ENCODE measurements around the gene DYNLRB1. TPM values are rescaled to one million over a fixed set of nuclear protein-coding genes. Genes with fewer than 3 reads are reported as not detected.
"Not testable (repeated sequence)": the region's sequence is repeated elsewhere in the genome, so short reads cannot be mapped to it uniquely, and the experiment has no call there.

DYNLRB1 gene
- total and polyA plus RNA-seq, 2 donors (not counting 3 experiments of a cell fraction or from before 2014, with no cell fraction given): 142 to 245 TPM

DNA sequence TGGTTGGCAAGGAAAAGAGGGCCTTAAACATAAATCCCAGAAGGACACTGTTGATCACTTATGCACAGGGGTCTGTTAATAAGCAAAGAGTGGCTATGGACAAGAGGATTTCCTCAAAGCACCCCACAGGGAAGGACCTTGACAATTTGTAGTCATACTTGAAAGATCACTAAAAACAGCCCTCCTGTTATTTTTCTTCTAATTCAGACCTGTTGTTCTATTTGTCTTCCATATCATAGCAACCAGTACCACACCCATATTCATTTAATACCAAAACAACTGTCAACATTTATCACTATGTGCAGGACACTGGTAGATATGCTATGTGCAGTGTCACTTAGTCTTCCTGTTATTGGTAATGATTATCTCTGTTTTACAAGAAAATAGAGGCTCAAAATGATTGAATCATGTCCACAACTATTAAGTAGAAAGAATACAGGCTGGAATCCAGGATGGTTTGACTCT lies 3.2 kb upstream of the DYNLRB1 start:
- Histone ChIP-seq H3K79me2 (ENCODE audit: control insufficient read depth, insufficient read depth, low read length) (peaks cover 15% of the 10 kb centered on the region), H3K4me3 (replicated peaks in 1 of 3; ENCODE audit: insufficient read depth in 1 of 3, low read depth in 1 of 3, low read length in 3 of 3) (no peak overlapping the region), H3K4me2 (ENCODE audit: insufficient read depth, low read length) (no peak overlapping the region), H3K27ac (ENCODE audit: insufficient read depth, low read depth, low read length) (no peak overlapping the region), H3K9me1 (replicated peaks; ENCODE audit: control insufficient read depth, extremely low read depth, insufficient read depth, low read length) (no peaks in the 10 kb centered on the region), H3K36me3 (ENCODE audit: control insufficient read depth in 2 of 2, extremely low read depth in 1 of 2, insufficient read depth in 2 of 2, low read length in 2 of 2) (peaks cover 2 to 8% of the 10 kb centered on the region in 2 experiments), H4K20me1 (replicated peaks; ENCODE audit: control insufficient read depth, extremely low read depth, insufficient read depth, low read length) (no peaks in the 10 kb centered on the region), H2AFZ (ENCODE audit: low read depth, low read length) (no peak overlapping the region), H3K4me1 (ENCODE audit: control insufficient read depth, extremely low read depth, insufficient read depth, low read length) (peaks cover 16% of the 10 kb centered on the region), H3K27me3 (ENCODE audit: control insufficient read depth in 2 of 2, insufficient read depth in 2 of 2, low read length in 2 of 2) (no peaks in the 10 kb centered on the region), H3K9me3 (replicated peaks; ENCODE audit: control insufficient read depth, insufficient read depth, low read length) (no peaks in the 10 kb centered on the region), H3K9ac (replicated peaks; ENCODE audit: extremely low read depth, insufficient read depth, low read length) (no peak overlapping the region)
- ChIA-PET CTCF (interaction anchor here (0.8 to 1.3 kb wide), 3 partner anchors 25 to 200 kb away, joined by 3 to 4 read pairs (median 3); no protein-coding TSS in a partner anchor), POLR2A (no interaction called here)
- no TSS peak for BruUV-seq (replicated peaks)
- dilution Hi-C loops (cut with MboI; ENCODE audit: extremely low pct_ligation_motif_present, low sequenced_read_pairs): no loop called here
- intact Hi-C loops (cut with micrococcal nuclease): no loop called here
- DNase-seq (ENCODE audit: low read depth, low spot score) (no peak), FAIRE-seq (no peak)
- TF ChIP-seq EZH2 (IDR thresholded peaks at IDR 0.05; ENCODE audit: borderline replicate concordance, low read depth, low read length, severe bottlenecking) (no peak), MYC (IDR thresholded peaks at IDR 0.05; ENCODE audit: low read depth, low read length) (no peak), POLR2A (IDR thresholded peaks at IDR 0.05; ENCODE audit: low read depth, low read length) (no peak), JUN (IDR thresholded peaks at IDR 0.05; ENCODE audit: borderline replicate concordance, insufficient read depth, insufficient read length, low read depth) (no peak), FOS (IDR thresholded peaks at IDR 0.05; ENCODE audit: borderline replicate concordance, insufficient read depth, low read length) (no peak), POLR2AphosphoS5 (IDR thresholded peaks at IDR 0.05; ENCODE audit: insufficient read depth, low read depth, low read length) (no peak), GATA2 (IDR thresholded peaks at IDR 0.05; ENCODE audit: insufficient read depth, insufficient read length, low read depth, low read length) (no peak)
- TF ChIP-seq, protein P1, sequence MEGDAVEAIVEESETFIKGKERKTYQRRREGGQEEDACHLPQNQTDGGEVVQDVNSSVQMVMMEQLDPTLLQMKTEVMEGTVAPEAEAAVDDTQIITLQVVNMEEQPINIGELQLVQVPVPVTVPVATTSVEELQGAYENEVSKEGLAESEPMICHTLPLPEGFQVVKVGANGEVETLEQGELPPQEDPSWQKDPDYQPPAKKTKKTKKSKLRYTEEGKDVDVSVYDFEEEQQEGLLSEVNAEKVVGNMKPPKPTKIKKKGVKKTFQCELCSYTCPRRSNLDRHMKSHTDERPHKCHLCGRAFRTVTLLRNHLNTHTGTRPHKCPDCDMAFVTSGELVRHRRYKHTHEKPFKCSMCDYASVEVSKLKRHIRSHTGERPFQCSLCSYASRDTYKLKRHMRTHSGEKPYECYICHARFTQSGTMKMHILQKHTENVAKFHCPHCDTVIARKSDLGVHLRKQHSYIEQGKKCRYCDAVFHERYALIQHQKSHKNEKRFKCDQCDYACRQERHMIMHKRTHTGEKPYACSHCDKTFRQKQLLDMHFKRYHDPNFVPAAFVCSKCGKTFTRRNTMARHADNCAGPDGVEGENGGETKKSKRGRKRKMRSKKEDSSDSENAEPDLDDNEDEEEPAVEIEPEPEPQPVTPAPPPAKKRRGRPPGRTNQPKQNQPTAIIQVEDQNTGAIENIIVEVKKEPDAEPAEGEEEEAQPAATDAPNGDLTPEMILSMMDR (IDR thresholded peaks at IDR 0.05; ENCODE audit: extremely low read depth in 1 of 2, insufficient read depth in 1 of 2, low read depth in 1 of 2, low read length in 2 of 2): no peak
- TF ChIP-seq, protein P2, sequence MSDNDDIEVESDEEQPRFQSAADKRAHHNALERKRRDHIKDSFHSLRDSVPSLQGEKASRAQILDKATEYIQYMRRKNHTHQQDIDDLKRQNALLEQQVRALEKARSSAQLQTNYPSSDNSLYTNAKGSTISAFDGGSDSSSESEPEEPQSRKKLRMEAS (IDR thresholded peaks at IDR 0.05; ENCODE audit: insufficient read depth, insufficient read length): no peak

DNA sequence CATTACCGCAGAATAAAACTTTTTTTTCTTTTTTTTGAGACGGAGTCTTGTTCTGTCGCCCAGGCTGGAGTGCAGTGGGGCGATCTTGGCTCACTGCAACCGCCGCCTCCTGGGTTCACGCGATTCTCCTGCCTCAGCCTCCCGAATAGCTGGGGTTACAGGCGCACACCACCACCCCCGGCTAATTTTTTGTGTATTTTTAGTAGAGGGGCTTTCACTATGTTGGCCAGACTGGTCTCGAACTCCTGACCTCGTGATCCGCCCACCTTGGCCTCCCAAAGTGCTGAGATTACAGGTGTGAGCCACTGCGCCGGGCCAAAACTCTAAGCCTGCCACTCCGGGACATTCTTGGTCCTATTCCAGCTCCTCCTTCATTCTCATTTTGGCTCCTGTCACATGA lies 2.2 kb upstream of the DYNLRB1 start:
- H3K9me1 ChIP-seq (replicated peaks; ENCODE audit: control insufficient read depth, extremely low read depth, insufficient read depth, low read length); FAIRE-seq; H3K27me3 ChIP-seq (ENCODE audit: control insufficient read depth in 2 of 2, insufficient read depth in 2 of 2, low read length in 2 of 2); H4K20me1 ChIP-seq (replicated peaks; ENCODE audit: control insufficient read depth, extremely low read depth, insufficient read depth, low read length); H3K9me3 ChIP-seq (replicated peaks; ENCODE audit: control insufficient read depth, insufficient read depth, low read length); intact Hi-C loops (cut with micrococcal nuclease); H3K4me3 ChIP-seq (replicated peaks in 1 of 3; ENCODE audit: insufficient read depth in 1 of 3, low read depth in 1 of 3, low read length in 3 of 3); H3K9ac ChIP-seq (replicated peaks; ENCODE audit: extremely low read depth, insufficient read depth, low read length); H3K4me2 ChIP-seq (ENCODE audit: insufficient read depth, low read length); H2AFZ ChIP-seq (ENCODE audit: low read depth, low read length); H3K36me3 ChIP-seq (ENCODE audit: control insufficient read depth in 2 of 2, extremely low read depth in 1 of 2, insufficient read depth in 2 of 2, low read length in 2 of 2); H3K27ac ChIP-seq (ENCODE audit: insufficient read depth, low read depth, low read length); BruUV-seq (replicated peaks); DNase-seq (ENCODE audit: low read depth, low spot score); POLR2A ChIA-PET; dilution Hi-C loops (cut with MboI; ENCODE audit: extremely low pct_ligation_motif_present, low sequenced_read_pairs): not testable (repeated sequence)
- CTCF ChIA-PET: interaction anchor here (1.1 kb wide), 1 partner anchor 202 kb away, joined by 6 read pairs; no protein-coding TSS in a partner anchor
- H3K4me1 ChIP-seq (ENCODE audit: control insufficient read depth, extremely low read depth, insufficient read depth, low read length): peaks cover 16% of the 10 kb centered on the region
- peaks cover 25% of the 10 kb centered on the region for H3K79me2 ChIP-seq (ENCODE audit: control insufficient read depth, insufficient read depth, low read length)
